NCI-H2107 treated with DMSO at 0.1 percent for 48 hours (cell line): ENCODE results near the gene IKBKE.

ENCODE experiments used
- DNase-seq: peaks from one replicate; lab custom pipeline; 2025; ENCODE audit not compliant: unreplicated experiment; lab: John Stamatoyannopoulos, UW

Gene IKBKE

GRCh38 chr1:206511362-206512057 lies 41.2 kb downstream of the IKBKE start:
- DNase-seq, result no peak

- DNase-seq, result no peak
These were observed 42.0 kb downstream of the IKBKE start for GRCh38 chr1:206512058-206512850.

- no peak for DNase-seq
These were observed 42.5 kb downstream of the IKBKE start for GRCh38 chr1:206512851-206513180.

GRCh38 chr1:206513312-206514111 lies 43.2 kb downstream of the IKBKE start:
- no peak for DNase-seq

- DNase-seq, result no peak
These were observed 44.6 kb downstream of the IKBKE start for GRCh38 chr1:206514813-206515387.

- no peak for DNase-seq
These were observed 46.4 kb downstream of the IKBKE start for GRCh38 chr1:206516728-206516990.

GRCh38 chr1:206517784-206518183 lies 47.5 kb downstream of the IKBKE start:
- no peak for DNase-seq

GRCh38 chr1:206518206-206518605 lies 47.9 kb downstream of the IKBKE start:
- no peak for DNase-seq

- no peak for DNase-seq
These were observed 48.5 kb downstream of the IKBKE start for GRCh38 chr1:206518743-206519142.

- peak; percentile 18 for DNase-seq
These were observed 50.9 kb downstream of the IKBKE start for GRCh38 chr1:206521127-206521526.

GRCh38 chr1:206521694-206522402 lies 51.6 kb downstream of the IKBKE start:
- no peak for DNase-seq

GRCh38 chr1:206524739-206525364 lies 54.6 kb downstream of the IKBKE start:
- no peak for DNase-seq

GRCh38 chr1:206526064-206526911 lies 56.0 kb downstream of the IKBKE start:
- DNase-seq, result no peak

- no peak for DNase-seq
These were observed 59.1 kb downstream of the IKBKE start for GRCh38 chr1:206529425-206529824.

GRCh38 chr1:206532368-206532767 lies 62.1 kb downstream of the IKBKE start:
- no peak for DNase-seq

GRCh38 chr1:206534552-206534951 lies 64.3 kb downstream of the IKBKE start:
- no peak for DNase-seq

- DNase-seq, result no peak
These were observed 65.5 kb downstream of the IKBKE start for GRCh38 chr1:206535853-206536188.

GRCh38 chr1:206537141-206537540 lies 66.9 kb downstream of the IKBKE start:
- DNase-seq, result no peak

- DNase-seq, result no peak
These were observed 68.0 kb downstream of the IKBKE start for GRCh38 chr1:206538086-206538770.
